ENCODE data around the gene SPATA9.

The SPATA9 gene

GRCh38 chr5:95626701-95627100, 56.1 kb downstream of the SPATA9 start:
- no peak overlapping the region for H3K27ac ChIP-seq (ENCODE audit: extremely low read depth, low read depth, low read length)
- H3K9me3 ChIP-seq (ENCODE audit: control insufficient read depth, insufficient read depth, low read depth, low read length): no peaks in the 10 kb centered on the region
- ChIA-PET POLR2A (no interaction called here), CTCF (no interaction called here)
- no peaks in the 10 kb centered on the region for H3K36me3 ChIP-seq (ENCODE audit: control insufficient read depth in 2 of 2, insufficient read depth in 1 of 2, low read length in 2 of 2)
- no peaks in the 10 kb centered on the region for H3K4me1 ChIP-seq (ENCODE audit: control insufficient read depth, insufficient read depth, low read length)
- TF ChIP-seq ZSCAN18 (tag by site-specific recombination; IDR thresholded peaks at IDR 0.05): no peak
- no peak for TF ChIP-seq ZNF223 (tag by site-specific recombination; IDR thresholded peaks at IDR 0.05)
- no peak overlapping the region for H3K4me3 ChIP-seq (ENCODE audit: low read depth, low read length)

GRCh38 chr5:95624368-95624767, 58.4 kb downstream of the SPATA9 start:
- Histone ChIP-seq H3K27ac (ENCODE audit: extremely low read depth, low read depth, low read length) (no peak overlapping the region), H3K9me3 (ENCODE audit: control insufficient read depth, insufficient read depth, low read depth, low read length) (no peaks in the 10 kb centered on the region), H3K4me3 (ENCODE audit: low read depth, low read length) (no peak overlapping the region), H3K36me3 (ENCODE audit: control insufficient read depth in 2 of 2, insufficient read depth in 1 of 2, low read length in 2 of 2) (no peaks in the 10 kb centered on the region), H3K4me1 (ENCODE audit: control insufficient read depth, insufficient read depth, low read length) (no peaks in the 10 kb centered on the region)
- CTCF ChIA-PET: no interaction called here
- TF ChIP-seq KLF8 (tag by site-specific recombination; IDR thresholded peaks at IDR 0.05): no peak
- no peak for TF ChIP-seq ZNF48 (tag by site-specific recombination; IDR thresholded peaks at IDR 0.05)
- no peak for TF ChIP-seq KLF10 (tag by site-specific recombination; IDR thresholded peaks at IDR 0.05)
- POLR2A ChIA-PET: no interaction called here

GRCh38 chr5:95623706-95624105, 59.1 kb downstream of the SPATA9 start:
- Histone ChIP-seq H3K4me3 (ENCODE audit: low read depth, low read length) (no peak overlapping the region), H3K4me1 (ENCODE audit: control insufficient read depth, insufficient read depth, low read length) (no peaks in the 10 kb centered on the region), H3K36me3 (ENCODE audit: control insufficient read depth in 2 of 2, insufficient read depth in 1 of 2, low read length in 2 of 2) (no peaks in the 10 kb centered on the region), H3K9me3 (ENCODE audit: control insufficient read depth, insufficient read depth, low read depth, low read length) (no peaks in the 10 kb centered on the region), H3K27ac (ENCODE audit: extremely low read depth, low read depth, low read length) (no peak overlapping the region)
- POLR2A ChIA-PET: no interaction called here
- CTCF ChIA-PET: interaction anchor here (1.0 to 1.4 kb wide), 2 partner anchors 18 to 223 kb away, joined by 3 to 5 read pairs; no protein-coding TSS in a partner anchor
- no peak for TF ChIP-seq ZBTB1 (tag by site-specific recombination; IDR thresholded peaks at IDR 0.05)
- TF ChIP-seq ZNF561 (tag by site-specific recombination; IDR thresholded peaks at IDR 0.05; ENCODE audit: borderline replicate concordance): no peak
- no peak for TF ChIP-seq ZNF529 (tag by site-specific recombination; IDR thresholded peaks at IDR 0.05; ENCODE audit: insufficient replicate concordance)
- no peak for TF ChIP-seq ZNF280D (tag by site-specific recombination; IDR thresholded peaks at IDR 0.05)
- no peak for TF ChIP-seq SALL2 (tag by site-specific recombination; IDR thresholded peaks at IDR 0.05; ENCODE audit: borderline replicate concordance)
- TF ChIP-seq ZNF292 (tag by site-specific recombination; IDR thresholded peaks at IDR 0.05; ENCODE audit: borderline replicate concordance, low read depth): no peak
- TF ChIP-seq IKZF3 (tag by site-specific recombination; IDR thresholded peaks at IDR 0.05): no peak
- TF ChIP-seq, protein P1, sequence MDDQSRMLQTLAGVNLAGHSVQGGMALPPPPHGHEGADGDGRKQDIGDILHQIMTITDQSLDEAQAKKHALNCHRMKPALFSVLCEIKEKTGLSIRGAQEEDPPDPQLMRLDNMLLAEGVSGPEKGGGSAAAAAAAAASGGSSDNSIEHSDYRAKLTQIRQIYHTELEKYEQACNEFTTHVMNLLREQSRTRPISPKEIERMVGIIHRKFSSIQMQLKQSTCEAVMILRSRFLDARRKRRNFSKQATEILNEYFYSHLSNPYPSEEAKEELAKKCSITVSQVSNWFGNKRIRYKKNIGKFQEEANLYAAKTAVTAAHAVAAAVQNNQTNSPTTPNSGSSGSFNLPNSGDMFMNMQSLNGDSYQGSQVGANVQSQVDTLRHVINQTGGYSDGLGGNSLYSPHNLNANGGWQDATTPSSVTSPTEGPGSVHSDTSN (CRISPR knock-in tag; IDR thresholded peaks at IDR 0.05): no peak
- TF ChIP-seq ZEB2 (tag by site-specific recombination; IDR thresholded peaks at IDR 0.05): no peak
- TF ChIP-seq, protein P2, sequence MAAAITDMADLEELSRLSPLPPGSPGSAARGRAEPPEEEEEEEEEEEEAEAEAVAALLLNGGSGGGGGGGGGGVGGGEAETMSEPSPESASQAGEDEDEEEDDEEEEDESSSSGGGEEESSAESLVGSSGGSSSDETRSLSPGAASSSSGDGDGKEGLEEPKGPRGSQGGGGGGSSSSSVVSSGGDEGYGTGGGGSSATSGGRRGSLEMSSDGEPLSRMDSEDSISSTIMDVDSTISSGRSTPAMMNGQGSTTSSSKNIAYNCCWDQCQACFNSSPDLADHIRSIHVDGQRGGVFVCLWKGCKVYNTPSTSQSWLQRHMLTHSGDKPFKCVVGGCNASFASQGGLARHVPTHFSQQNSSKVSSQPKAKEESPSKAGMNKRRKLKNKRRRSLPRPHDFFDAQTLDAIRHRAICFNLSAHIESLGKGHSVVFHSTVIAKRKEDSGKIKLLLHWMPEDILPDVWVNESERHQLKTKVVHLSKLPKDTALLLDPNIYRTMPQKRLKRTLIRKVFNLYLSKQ (tag by site-specific recombination; IDR thresholded peaks at IDR 0.05; ENCODE audit: borderline replicate concordance): no peak
- no peak for TF ChIP-seq PATZ1 (tag by site-specific recombination; IDR thresholded peaks at IDR 0.05)
- TF ChIP-seq ZNF280C (tag by site-specific recombination; IDR thresholded peaks at IDR 0.05): no peak
- no peak for TF ChIP-seq ZNF404 (tag by site-specific recombination; IDR thresholded peaks at IDR 0.05)
- TF ChIP-seq ZNF114 (tag by site-specific recombination; IDR thresholded peaks at IDR 0.05): no peak
- TF ChIP-seq SETDB1 (IDR thresholded peaks at IDR 0.05; ENCODE audit: insufficient read length, low read length): no peak
- TF ChIP-seq ZNF121 (tag by site-specific recombination; IDR thresholded peaks at IDR 0.05): no peak
